ENCODE results near the gene CLEC12A. TPM values are rescaled to one million over a fixed set of nuclear protein-coding genes. Genes with fewer than 3 reads are reported as not detected.
"Not testable (repeated sequence)": the region's sequence is repeated elsewhere in the genome, so short reads cannot be mapped to it uniquely, and the experiment has no call there.

The CLEC12A gene
- total and polyA plus RNA-seq, 4 experiments from 2014 or later = 0.22 TPM; not detected in 3

DNA sequence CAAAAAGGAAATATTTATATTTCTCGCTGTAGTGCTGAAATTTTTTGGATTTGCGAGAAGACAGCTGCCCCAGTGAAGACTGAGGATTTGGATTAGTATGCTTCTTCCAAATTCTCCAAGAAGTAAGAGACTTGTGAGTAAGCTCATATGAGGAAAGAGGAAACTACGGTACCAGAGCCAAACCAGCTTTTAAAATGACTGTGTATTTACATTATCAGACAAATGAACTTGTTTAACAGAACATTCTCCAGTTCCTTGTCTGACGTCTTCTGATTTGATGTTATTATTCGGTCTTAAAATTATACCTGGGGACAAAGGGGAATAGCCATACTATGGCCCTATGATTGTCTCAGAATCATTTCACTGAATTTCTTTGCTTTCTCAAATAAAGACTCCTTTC is 47.2 kb downstream of the CLEC12A start:
- CTCF ChIA-PET (ENCODE audit: partially characterized antibody) = no interaction called here
- no peak overlapping the region for H3K27ac Mint-ChIP-seq

DNA sequence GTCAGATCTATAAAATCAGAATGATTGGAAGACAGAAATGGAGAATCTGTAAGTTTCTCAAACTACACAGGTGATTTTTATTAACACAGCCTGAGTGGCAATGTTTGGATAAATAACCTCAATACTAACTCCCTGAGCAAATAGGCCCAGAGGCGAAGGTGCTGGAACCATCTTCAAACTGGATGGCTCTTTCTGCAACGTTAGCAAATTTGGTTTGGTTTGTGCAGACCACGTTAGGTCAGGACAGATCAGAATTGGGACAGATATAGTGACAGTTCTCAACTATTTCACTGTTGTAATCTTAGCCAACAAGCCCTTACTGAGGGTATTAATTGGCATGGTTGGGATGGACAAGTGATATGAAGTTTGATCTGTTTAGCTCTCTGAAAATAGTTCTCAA is 50.1 kb downstream of the CLEC12A start:
- no peaks in the 10 kb centered on the region for H3K27me3 ChIP-seq (ENCODE audit: insufficient read depth, low read length)
- H3K9me3 ChIP-seq (ENCODE audit: control insufficient read depth in 1 of 2, low read length in 2 of 2) = no peaks in the 10 kb centered on the region
- no peaks in the 10 kb centered on the region for H3K4me1 ChIP-seq (ENCODE audit: insufficient read depth, low read length)
- intact Hi-C loops (cut with micrococcal nuclease) = no loop called here
- H3K4me1 Mint-ChIP-seq = no peaks in the 10 kb centered on the region
- no peak overlapping the region for H3K27ac ChIP-seq (ENCODE audit: low read depth, low read length)
- H3K27ac Mint-ChIP-seq = no peak overlapping the region
- no peak overlapping the region for H3K4me3 Mint-ChIP-seq
- peaks cover 0 to 2% (median 0%) of the 10 kb centered on the region in 8 donors for H3K9me3 Mint-ChIP-seq
- ChIA-PET POLR2A (ENCODE audit: partially characterized antibody) (no interaction called here), CTCF (ENCODE audit: partially characterized antibody) (interaction anchor here (0.6 kb wide), 1 partner anchor 11 kb away, joined by 3 read pairs; the partner anchor contains the start of gene CLEC12B)
- DNase-seq = no peak
- no peak overlapping the region for H3K4me3 ChIP-seq (ENCODE audit: low read length in 2 of 2)
- H3K36me3 Mint-ChIP-seq = no peaks in the 10 kb centered on the region
- H3K27me3 Mint-ChIP-seq = peaks cover 2 to 8% of the 10 kb centered on the region in 2 donors
- no peaks in the 10 kb centered on the region for H3K36me3 ChIP-seq (ENCODE audit: insufficient read depth, low read length)

More for the DNA sequence above, 47.2 kb downstream of the CLEC12A start:
- no peak overlapping the region for H3K27ac ChIP-seq (ENCODE audit: low read depth, low read length)
- H3K27me3 Mint-ChIP-seq = peaks cover 0 to 11% of the 10 kb centered on the region in 2 donors
- H3K27me3 ChIP-seq (ENCODE audit: insufficient read depth, low read length) = no peaks in the 10 kb centered on the region
- no peak overlapping the region for H3K4me3 ChIP-seq (ENCODE audit: low read length in 2 of 2)
- POLR2A ChIA-PET (ENCODE audit: partially characterized antibody) = no interaction called here
- H3K36me3 Mint-ChIP-seq = no peaks in the 10 kb centered on the region
- H3K9me3 ChIP-seq (ENCODE audit: control insufficient read depth in 1 of 2, low read length in 2 of 2) = no peaks in the 10 kb centered on the region
- DNase-seq = no peak
- H3K4me1 Mint-ChIP-seq = no peaks in the 10 kb centered on the region
- no peaks in the 10 kb centered on the region for H3K36me3 ChIP-seq (ENCODE audit: insufficient read depth, low read length)
- H3K9me3 Mint-ChIP-seq = peaks cover 0 to 2% (median 0%) of the 10 kb centered on the region in 8 donors
- H3K4me1 ChIP-seq (ENCODE audit: insufficient read depth, low read length) = no peaks in the 10 kb centered on the region
- H3K4me3 Mint-ChIP-seq = no peak overlapping the region
- intact Hi-C loops (cut with micrococcal nuclease) = no loop called here

DNA sequence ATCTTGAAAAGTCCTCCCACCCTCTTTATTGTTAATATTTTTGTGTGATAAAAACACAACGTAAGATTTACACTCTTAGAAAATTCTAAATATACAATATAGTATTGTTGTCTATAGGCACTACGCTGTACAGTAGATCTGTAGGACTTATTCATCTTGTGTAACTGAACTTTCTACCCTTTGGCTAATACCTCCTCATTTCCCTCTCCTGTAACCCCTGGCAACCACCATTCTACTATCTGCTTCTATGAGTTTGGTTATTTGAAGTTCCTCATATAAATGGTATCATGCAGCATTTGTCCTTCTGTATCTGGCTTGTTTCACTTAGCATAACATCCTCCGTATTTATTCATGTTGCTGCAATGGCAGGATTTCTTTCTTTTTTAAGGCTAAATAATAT is 54.0 kb downstream of the CLEC12A start:
- Histone ChIP-seq H3K36me3 (ENCODE audit: insufficient read depth, low read length) (no peaks in the 10 kb centered on the region), H3K27me3 (ENCODE audit: insufficient read depth, low read length) (no peaks in the 10 kb centered on the region), H3K27ac (ENCODE audit: low read depth, low read length) (no peak overlapping the region), H3K4me3 (ENCODE audit: low read length in 2 of 2) (no peak overlapping the region), H3K4me1 (ENCODE audit: insufficient read depth, low read length) (no peaks in the 10 kb centered on the region), H3K9me3 (ENCODE audit: control insufficient read depth in 1 of 2, low read length in 2 of 2) (no peaks in the 10 kb centered on the region)
- ChIA-PET POLR2A (ENCODE audit: partially characterized antibody) (no interaction called here), CTCF (ENCODE audit: partially characterized antibody) (interaction anchor here (0.9 kb wide), 1 partner anchor 14 kb away, joined by 3 read pairs; no protein-coding TSS in a partner anchor)
- H3K27me3 Mint-ChIP-seq = peaks cover 2 to 8% of the 10 kb centered on the region in 2 donors
- H3K9me3 Mint-ChIP-seq = peaks cover 0 to 2% (median 0%) of the 10 kb centered on the region in 8 donors
- no peaks in the 10 kb centered on the region for H3K36me3 Mint-ChIP-seq
- no peak overlapping the region for H3K4me3 Mint-ChIP-seq
- DNase-seq = no peak
- no peak overlapping the region for H3K27ac Mint-ChIP-seq
- intact Hi-C loops (cut with micrococcal nuclease) = no loop called here
- no peaks in the 10 kb centered on the region for H3K4me1 Mint-ChIP-seq

DNA sequence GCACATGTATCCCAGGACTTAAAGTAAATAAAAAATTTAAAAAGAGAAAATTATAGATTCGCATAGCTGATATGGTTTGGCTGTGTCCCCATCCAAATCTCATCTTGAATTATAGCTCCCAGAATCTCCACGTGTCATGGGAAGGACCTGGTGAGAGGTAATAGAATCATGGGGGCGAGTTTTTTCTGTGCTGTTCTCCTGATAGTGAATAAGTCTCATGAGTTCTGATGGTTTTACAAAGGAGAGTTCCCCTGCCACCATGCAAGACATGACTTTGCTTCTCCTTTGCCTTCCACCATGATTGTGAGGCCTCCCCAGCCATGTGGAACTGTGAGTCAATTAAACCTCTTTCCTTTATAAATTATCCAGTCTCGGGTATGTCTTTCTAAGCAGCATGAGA is 55.5 kb downstream of the CLEC12A start:
- intact Hi-C loops (cut with micrococcal nuclease); CTCF ChIA-PET (ENCODE audit: partially characterized antibody): not testable (repeated sequence)

DNA sequence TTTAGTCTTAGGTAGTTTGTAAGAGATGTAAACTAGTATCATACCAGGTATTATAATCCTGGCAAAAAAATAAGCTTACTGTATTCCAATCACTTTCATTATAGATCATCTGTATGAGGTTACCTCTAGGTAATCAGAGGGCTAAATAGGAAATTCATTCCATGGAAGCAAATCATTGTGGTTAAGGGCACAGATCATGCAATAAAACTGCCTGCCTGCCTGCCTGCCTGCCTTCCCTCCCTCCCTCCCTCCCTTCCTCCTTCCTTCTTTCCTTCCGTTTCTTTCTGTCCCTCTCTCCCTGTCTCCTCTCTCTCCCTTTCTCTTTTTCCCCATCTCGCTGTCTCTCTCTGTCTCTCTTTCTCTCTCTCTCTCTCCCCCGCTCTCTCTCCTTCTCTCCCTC is 56.1 kb downstream of the CLEC12A start:
- ChIA-PET POLR2A (ENCODE audit: partially characterized antibody) (no interaction called here), CTCF (ENCODE audit: partially characterized antibody) (no interaction called here)

More for the DNA sequence above, 55.5 kb downstream of the CLEC12A start:
- H3K27me3 Mint-ChIP-seq; H3K27me3 ChIP-seq (ENCODE audit: insufficient read depth, low read length); H3K4me1 Mint-ChIP-seq; DNase-seq; H3K4me3 ChIP-seq (ENCODE audit: low read length in 2 of 2); H3K27ac ChIP-seq (ENCODE audit: low read depth, low read length); H3K27ac Mint-ChIP-seq; POLR2A ChIA-PET (ENCODE audit: partially characterized antibody); H3K36me3 Mint-ChIP-seq; H3K4me1 ChIP-seq (ENCODE audit: insufficient read depth, low read length); H3K9me3 ChIP-seq (ENCODE audit: control insufficient read depth in 1 of 2, low read length in 2 of 2); H3K9me3 Mint-ChIP-seq; H3K36me3 ChIP-seq (ENCODE audit: insufficient read depth, low read length); H3K4me3 Mint-ChIP-seq: not testable (repeated sequence)

DNA sequence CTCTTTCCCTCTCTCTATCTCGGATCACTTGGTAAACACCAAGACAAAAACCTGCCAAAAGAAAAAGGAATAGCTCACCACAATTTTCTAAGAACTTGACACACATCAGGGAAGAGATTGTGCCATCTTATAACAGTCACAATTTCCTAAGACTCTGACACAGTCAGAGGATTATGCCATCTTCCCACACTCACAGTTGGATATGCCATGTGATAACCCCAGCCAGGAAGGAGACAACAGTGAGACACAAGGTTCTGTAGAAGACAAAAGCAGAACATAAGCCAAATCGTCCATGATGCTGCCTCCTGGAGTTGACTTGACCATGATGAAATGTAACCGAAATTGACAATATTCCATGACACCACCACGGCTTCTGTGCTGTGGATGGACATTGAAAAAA is 56.5 kb downstream of the CLEC12A start:
- POLR2A ChIA-PET (ENCODE audit: partially characterized antibody) = no interaction called here
- DNase-seq = no peak
- H3K4me3 Mint-ChIP-seq = no peak overlapping the region

More for the DNA sequence above, 56.1 kb downstream of the CLEC12A start:
- Mint-ChIP-seq H3K9me3 (no peaks in the 10 kb centered on the region), H3K4me1 (no peaks in the 10 kb centered on the region), H3K4me3 (no peak overlapping the region), H3K27me3 (peaks cover 2 to 10% of the 10 kb centered on the region in 2 donors), H3K27ac (no peak overlapping the region), H3K36me3 (no peaks in the 10 kb centered on the region)
- intact Hi-C loops (cut with micrococcal nuclease) = no loop called here
- Histone ChIP-seq H3K9me3 (ENCODE audit: control insufficient read depth in 1 of 2, low read length in 2 of 2) (no peaks in the 10 kb centered on the region), H3K27ac (ENCODE audit: low read depth, low read length) (no peak overlapping the region), H3K27me3 (ENCODE audit: insufficient read depth, low read length) (no peaks in the 10 kb centered on the region), H3K4me1 (ENCODE audit: insufficient read depth, low read length) (no peaks in the 10 kb centered on the region), H3K36me3 (ENCODE audit: insufficient read depth, low read length) (no peaks in the 10 kb centered on the region), H3K4me3 (ENCODE audit: low read length in 2 of 2) (no peak overlapping the region)
- DNase-seq = no peak

DNA sequence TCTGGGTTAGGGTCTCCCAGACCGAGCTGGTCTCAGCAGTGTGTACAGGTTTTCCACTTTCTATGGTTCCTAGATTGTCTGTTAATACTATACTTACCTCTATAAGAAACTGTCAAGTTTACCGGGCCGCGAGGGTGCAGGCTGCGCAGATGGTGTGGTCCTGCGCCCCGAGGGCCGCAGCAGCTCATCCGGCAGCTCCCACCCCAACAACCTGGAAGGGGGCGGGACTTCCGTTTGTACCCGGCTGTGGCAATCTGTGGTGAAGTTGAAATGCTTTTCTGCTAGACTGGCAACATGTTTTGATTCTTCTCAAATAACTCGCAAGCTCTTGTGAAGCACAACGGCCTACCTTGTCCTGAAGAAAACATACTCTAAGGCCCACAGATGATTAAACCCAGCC is 59.2 kb downstream of the CLEC12A start, which contains the start of gene CLEC9A:
Gene CLEC9A (plus strand): TSS at position 237 of the 400 bp plus-strand sequence. CDS start 22,006 bp downstream, outside the sequence.
- Histone ChIP-seq H3K27ac (ENCODE audit: low read depth, low read length) (no peak within 1 kb of the TSS), H3K9me3 (ENCODE audit: control insufficient read depth in 1 of 2, low read length in 2 of 2) (no peaks in the 10 kb centered on the region), H3K4me3 (ENCODE audit: low read length in 2 of 2) (no peak within 1 kb of the TSS), H3K4me1 (ENCODE audit: insufficient read depth, low read length) (no peaks in the 10 kb centered on the region), H3K27me3 (ENCODE audit: insufficient read depth, low read length) (no peaks in the 10 kb centered on the region), H3K36me3 (ENCODE audit: insufficient read depth, low read length) (no peaks in the 10 kb centered on the region)
- Mint-ChIP-seq H3K27me3 (peaks cover 5 to 7% of the 10 kb centered on the region in 2 donors), H3K4me1 (no peaks in the 10 kb centered on the region), H3K9me3 (no peaks in the 10 kb centered on the region), H3K27ac (no peak within 1 kb of the TSS), H3K4me3 (no peak within 1 kb of the TSS), H3K36me3 (no peaks in the 10 kb centered on the region)
- intact Hi-C loops (cut with micrococcal nuclease) = no loop called here
- no peak for DNase-seq
- ChIA-PET POLR2A (ENCODE audit: partially characterized antibody) (no interaction called here), CTCF (ENCODE audit: partially characterized antibody) (no interaction called here)

More for the DNA sequence above, 56.5 kb downstream of the CLEC12A start:
- Mint-ChIP-seq H3K36me3 (no peaks in the 10 kb centered on the region), H3K27ac (no peak overlapping the region), H3K4me1 (no peaks in the 10 kb centered on the region), H3K27me3 (peaks cover 4 to 10% of the 10 kb centered on the region in 2 donors), H3K9me3 (no peaks in the 10 kb centered on the region)
- H3K27me3 ChIP-seq (ENCODE audit: insufficient read depth, low read length) = no peaks in the 10 kb centered on the region
- H3K36me3 ChIP-seq (ENCODE audit: insufficient read depth, low read length) = no peaks in the 10 kb centered on the region
- H3K27ac ChIP-seq (ENCODE audit: low read depth, low read length) = no peak overlapping the region
- no peak overlapping the region for H3K4me3 ChIP-seq (ENCODE audit: low read length in 2 of 2)
- no peaks in the 10 kb centered on the region for H3K9me3 ChIP-seq (ENCODE audit: control insufficient read depth in 1 of 2, low read length in 2 of 2)
- CTCF ChIA-PET (ENCODE audit: partially characterized antibody) = no interaction called here
- intact Hi-C loops (cut with micrococcal nuclease) = no loop called here
- H3K4me1 ChIP-seq (ENCODE audit: insufficient read depth, low read length) = no peaks in the 10 kb centered on the region

DNA sequence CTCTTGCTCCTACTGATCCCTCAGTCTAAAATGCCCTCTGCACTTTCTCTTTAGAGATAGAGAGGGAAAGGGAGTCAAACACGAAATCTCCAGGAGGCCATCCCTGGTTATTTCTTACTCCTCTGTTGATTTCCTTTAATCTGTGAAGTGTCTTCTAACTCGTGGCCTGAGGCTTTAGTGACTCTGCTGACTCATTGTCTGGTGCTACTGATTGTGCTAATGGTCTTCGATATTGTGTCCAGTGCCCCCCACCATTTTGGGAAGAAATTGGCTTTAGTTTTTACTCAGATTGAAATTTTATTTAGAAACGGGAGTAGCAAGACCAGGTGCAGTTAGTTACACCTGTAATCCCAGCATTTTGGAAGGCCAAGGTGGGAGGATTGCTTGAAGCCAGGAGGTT is 60.1 kb downstream of the CLEC12A start:
- H3K4me3 ChIP-seq (ENCODE audit: low read length in 2 of 2) = no peak overlapping the region
- no peaks in the 10 kb centered on the region for H3K27me3 ChIP-seq (ENCODE audit: insufficient read depth, low read length)
- DNase-seq = no peak
- H3K36me3 ChIP-seq (ENCODE audit: insufficient read depth, low read length) = no peaks in the 10 kb centered on the region
- H3K27ac ChIP-seq (ENCODE audit: low read depth, low read length) = no peak overlapping the region
- POLR2A ChIA-PET (ENCODE audit: partially characterized antibody) = no interaction called here
- Mint-ChIP-seq H3K27ac (no peak overlapping the region), H3K36me3 (no peaks in the 10 kb centered on the region), H3K9me3 (peaks cover 0 to 1% (median 0%) of the 10 kb centered on the region in 8 donors), H3K4me3 (no peak overlapping the region), H3K4me1 (no peaks in the 10 kb centered on the region), H3K27me3 (peaks cover 5 to 7% of the 10 kb centered on the region in 2 donors)
- intact Hi-C loops (cut with micrococcal nuclease) = no loop called here
- no peaks in the 10 kb centered on the region for H3K4me1 ChIP-seq (ENCODE audit: insufficient read depth, low read length)
- CTCF ChIA-PET (ENCODE audit: partially characterized antibody) = no interaction called here
- no peaks in the 10 kb centered on the region for H3K9me3 ChIP-seq (ENCODE audit: control insufficient read depth in 1 of 2, low read length in 2 of 2)
